HG03064 (cell line): ENCODE data around the gene MAEA.

ENCODE experiments used
- ATAC-seq: cut with Tn5 transposase; IDR thresholded peaks from one replicate; pipeline ENCODE4 v1.9.1; 2021; ENCODE audit warnings: low read depth; ENCODE audit not compliant: unreplicated experiment

Gene MAEA

GRCh38 chr4:1249731-1250526 lies 39.8 kb upstream of the MAEA start:
- peak; percentile 13 for ATAC-seq

- ATAC-seq, result no peak
These were observed 39.2 kb upstream of the MAEA start for GRCh38 chr4:1250527-1250812.

- no peak for ATAC-seq
These were observed 38.5 kb upstream of the MAEA start for GRCh38 chr4:1250921-1251772.

GRCh38 chr4:1251773-1252066 lies 38.0 kb upstream of the MAEA start:
- ATAC-seq, result no peak

GRCh38 chr4:1252928-1253492 lies 36.7 kb upstream of the MAEA start:
- no peak for ATAC-seq

- ATAC-seq, result no peak
These were observed 35.9 kb upstream of the MAEA start for GRCh38 chr4:1253831-1254230.

- ATAC-seq, result no peak
These were observed 34.5 kb upstream of the MAEA start for GRCh38 chr4:1255151-1255550.

- no peak for ATAC-seq
These were observed 34.0 kb upstream of the MAEA start for GRCh38 chr4:1255699-1256098.

GRCh38 chr4:1258457-1258856 lies 31.2 kb upstream of the MAEA start:
- ATAC-seq, result no peak

GRCh38 chr4:1259966-1260365 lies 29.7 kb upstream of the MAEA start:
- no peak for ATAC-seq

GRCh38 chr4:1260418-1261106 lies 29.1 kb upstream of the MAEA start:
- no peak for ATAC-seq

- no peak for ATAC-seq
These were observed 28.4 kb upstream of the MAEA start for GRCh38 chr4:1261107-1261928.

- ATAC-seq, result no peak
These were observed 24.7 kb upstream of the MAEA start for GRCh38 chr4:1264942-1265341.

GRCh38 chr4:1265351-1265750 lies 24.3 kb upstream of the MAEA start:
- no peak for ATAC-seq

- no peak for ATAC-seq
These were observed 22.6 kb upstream of the MAEA start for GRCh38 chr4:1266881-1267763.

GRCh38 chr4:1269209-1269608 lies 20.5 kb upstream of the MAEA start:
- ATAC-seq, result no peak

- no peak for ATAC-seq
These were observed 18.0 kb upstream of the MAEA start for GRCh38 chr4:1271686-1272085.

GRCh38 chr4:1274871-1275270 lies 14.8 kb upstream of the MAEA start:
- no peak for ATAC-seq

- no peak for ATAC-seq
These were observed 12.7 kb upstream of the MAEA start for GRCh38 chr4:1276984-1277383.
